Renal cortex interstitium (tissue), 11 donors: ENCODE measurements around the gene RTP4. TPM values are rescaled to one million over a fixed set of nuclear protein-coding genes. Genes with fewer than 3 reads are reported as not detected.
"Not testable (repeated sequence)": the region's sequence is repeated elsewhere in the genome, so short reads cannot be mapped to it uniquely, and the experiment has no call there.

Experiments
- DNase-seq, 11 donors: peaks; one replicate each; pipeline ENCODE4 v3.0.0-alpha.2; 2013; ENCODE audit warnings: low read depth in 9 of 11, low spot score in 4 of 11; ENCODE audit errors: extremely low read depth in 1 of 11
- polyA plus RNA-seq, 3 donors: library from polyadenylated mRNA; unstranded; fragments of 120-200 nt; gene quantifications; one replicate each; pipeline ENCODE4 v1.2.1, GENCODE V29; 2013; ENCODE audit not compliant: insufficient read length in 3 of 3

The RTP4 gene
- polyA plus RNA-seq, 3 donors: 0.65 to 0.68 (median 0.67) TPM

GRCh38 chr3:187360596-187360995 is 7.6 kb upstream of the RTP4 start:
- no peak for DNase-seq

DNA sequence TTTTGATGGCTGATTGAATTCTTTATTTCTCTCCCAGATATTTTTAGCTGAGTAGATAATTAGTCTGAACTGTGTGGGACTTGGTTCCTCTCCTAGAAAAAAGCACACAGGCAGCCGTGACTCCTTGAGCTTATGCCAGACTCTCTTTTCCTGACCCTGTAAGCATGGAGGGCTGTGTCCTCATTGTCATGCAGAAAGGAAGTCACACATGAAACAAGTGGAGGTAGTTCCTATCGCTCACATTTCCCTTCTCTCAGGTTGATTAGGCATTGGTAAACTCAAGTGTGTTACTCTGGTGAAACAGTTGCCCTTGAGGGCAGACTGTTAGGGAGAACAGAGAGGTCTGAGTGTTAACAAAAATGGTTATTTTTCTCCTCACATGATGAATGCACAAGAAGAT is 6.3 kb upstream of the RTP4 start:
- DNase-seq: no peak

GRCh38 chr3:187367561-187368103 is 553 bp upstream of the RTP4 start:
- DNase-seq: no peak

- DNase-seq: no peak
Measured at GRCh38 chr3:187369089-187369447, 883 bp downstream of the RTP4 start.

DNA sequence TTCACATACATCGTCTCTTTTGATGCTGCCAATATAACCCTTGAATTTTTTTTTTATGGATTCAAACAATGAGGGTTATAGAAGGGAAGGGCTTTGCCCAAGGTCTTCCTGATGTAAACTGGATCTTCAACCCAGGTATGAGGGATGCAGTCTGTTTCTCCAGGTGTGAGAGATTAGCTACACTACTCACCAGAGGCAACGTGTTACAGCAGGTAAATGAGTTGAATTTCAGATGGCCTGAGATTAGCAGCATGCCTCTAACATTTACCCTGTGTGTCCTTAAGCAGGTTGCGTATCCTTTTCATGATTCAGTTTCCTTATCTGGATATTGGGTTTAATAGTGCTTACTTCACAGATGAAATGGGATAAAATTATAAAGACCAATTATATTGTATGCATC is 1.9 kb downstream of the RTP4 start:
- no peak for DNase-seq

DNA sequence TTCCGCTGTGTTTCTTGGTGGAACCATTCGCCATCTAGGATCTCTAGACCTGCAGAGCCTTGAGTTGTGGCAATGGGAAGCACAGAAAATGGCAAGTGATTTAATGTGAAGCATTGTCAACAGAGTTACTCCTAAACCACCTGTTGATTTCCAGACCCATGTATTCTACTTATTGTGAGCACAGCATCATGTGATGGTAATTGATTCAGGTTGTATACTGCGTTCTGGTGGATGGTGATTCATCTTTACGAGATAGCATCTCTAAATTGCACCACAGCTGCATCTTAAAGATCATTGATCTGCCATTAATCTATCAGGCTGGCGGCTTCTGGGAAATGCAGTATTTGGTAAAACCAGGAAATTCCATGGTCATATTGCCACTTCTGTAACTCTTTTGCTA is 7.4 kb downstream of the RTP4 start:
- DNase-seq: no peak

- no peak for DNase-seq
Measured at GRCh38 chr3:187377842-187378241, 9.7 kb downstream of the RTP4 start.

DNA sequence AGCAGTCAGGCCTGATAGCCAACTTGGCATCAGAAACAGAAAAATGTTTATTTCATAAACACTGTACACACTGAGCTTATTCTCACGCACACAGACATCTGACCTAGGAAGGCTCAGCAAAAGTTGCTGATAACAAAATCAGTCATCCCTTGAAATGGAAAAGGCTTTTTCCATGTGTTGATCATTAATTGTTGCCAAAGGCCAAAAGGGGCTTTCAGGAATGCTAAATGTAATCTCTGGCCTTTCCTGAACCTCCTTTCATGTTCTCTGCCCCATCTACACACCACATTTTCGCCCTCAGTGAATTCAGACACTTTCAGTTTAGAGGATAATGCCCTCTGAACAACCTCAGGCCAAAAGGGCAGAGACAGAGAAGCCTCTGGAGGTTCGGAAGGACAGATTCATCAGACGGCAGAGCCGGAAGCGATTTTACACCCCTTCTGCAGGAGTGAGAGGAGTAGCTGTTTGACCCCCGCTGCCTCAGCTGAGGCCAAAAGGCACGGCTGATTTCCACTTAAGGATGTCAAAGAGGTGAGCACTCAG is 14.5 kb downstream of the RTP4 start:
- no peak for DNase-seq

GRCh38 chr3:187383246-187383645 is 15.1 kb downstream of the RTP4 start:
- DNase-seq: no peak

GRCh38 chr3:187385296-187385695 is 17.1 kb downstream of the RTP4 start:
- no peak for DNase-seq

DNA sequence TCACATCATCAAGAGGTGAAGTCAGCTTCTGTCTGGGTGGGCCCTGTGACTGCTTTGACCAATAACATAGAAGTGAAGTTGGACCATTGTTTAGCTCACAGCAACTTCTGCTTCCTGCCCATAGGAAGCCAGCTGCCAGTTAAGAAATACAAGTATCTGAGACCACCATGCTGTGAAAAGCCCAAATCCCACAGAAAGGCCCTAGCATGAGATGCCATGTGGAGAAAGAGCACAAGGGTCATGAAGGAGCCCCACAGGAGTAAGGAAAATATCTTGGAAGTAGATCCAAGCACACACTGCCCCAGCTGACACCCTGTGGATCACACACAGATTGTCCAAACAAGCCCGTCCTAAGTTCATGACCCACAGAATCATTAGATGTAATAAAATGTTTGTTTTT is 28.5 kb downstream of the RTP4 start:
- DNase-seq: no peak

GRCh38 chr3:187398955-187399354 is 30.8 kb downstream of the RTP4 start:
- no peak for DNase-seq

DNA sequence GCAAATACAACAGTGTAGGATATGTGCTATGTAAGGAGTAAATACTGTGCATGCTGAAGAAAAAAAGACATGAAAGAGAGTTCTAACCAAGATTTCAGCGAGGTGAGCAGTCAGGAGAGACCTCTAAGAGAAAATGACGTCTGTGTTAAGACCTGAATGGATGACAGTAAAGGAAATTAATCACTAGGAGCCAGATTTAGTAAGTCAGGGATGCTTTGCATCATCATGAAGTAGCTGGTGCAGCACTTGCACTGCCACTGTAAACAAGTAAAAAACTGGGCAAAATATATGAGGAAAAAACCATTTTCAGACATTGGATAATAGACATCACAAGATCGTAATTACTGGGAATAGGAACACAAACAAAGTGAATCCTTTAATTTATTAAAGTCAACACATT is 32.6 kb downstream of the RTP4 start:
- DNase-seq: no peak

DNA sequence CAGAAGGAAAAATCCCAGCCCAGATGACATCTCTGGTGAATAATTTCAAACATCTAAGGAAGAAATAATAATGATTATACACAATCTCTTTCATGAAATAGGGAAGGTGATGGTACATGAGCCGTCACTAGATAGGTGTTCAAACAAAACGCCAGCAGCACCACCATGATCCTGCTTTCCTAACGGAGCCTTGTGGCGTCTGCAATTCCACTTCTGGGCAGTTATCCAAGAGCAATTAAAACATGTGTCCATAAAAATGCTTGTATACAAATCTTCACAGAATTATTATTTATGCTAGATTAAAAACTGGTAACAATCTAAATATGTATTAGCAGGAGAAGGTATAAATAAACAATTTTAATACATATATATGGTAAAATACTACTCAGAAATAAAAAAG is 33.7 kb downstream of the RTP4 start:
- no peak for DNase-seq

DNA sequence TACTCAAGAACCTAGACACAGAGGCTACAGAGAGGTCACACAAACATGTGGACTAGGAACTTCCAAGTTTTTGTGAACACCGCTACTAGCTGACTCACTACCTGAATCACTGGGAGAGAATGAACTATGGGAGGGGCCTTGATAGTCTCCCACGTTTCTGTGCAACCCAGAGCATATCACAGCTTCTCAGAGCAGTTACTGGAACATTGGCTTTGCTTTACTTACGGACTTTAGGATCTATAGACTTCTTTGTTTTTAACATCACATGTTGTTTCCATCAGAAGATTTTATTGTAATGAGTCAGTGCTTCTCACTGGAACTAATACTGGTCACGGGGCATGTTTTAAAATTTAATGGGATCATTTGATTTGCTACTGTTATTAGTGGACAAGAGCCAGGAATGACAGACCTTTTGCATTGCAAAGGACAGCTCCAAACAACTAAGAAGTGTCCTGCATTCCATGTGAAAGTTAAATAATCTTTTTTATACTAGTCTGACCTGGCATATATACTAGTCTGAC is 35.6 kb downstream of the RTP4 start:
- DNase-seq: peak; percentile 31 to 76 (median 61)

- no peak for DNase-seq
Measured at GRCh38 chr3:187406927-187407326, 38.7 kb downstream of the RTP4 start.

DNA sequence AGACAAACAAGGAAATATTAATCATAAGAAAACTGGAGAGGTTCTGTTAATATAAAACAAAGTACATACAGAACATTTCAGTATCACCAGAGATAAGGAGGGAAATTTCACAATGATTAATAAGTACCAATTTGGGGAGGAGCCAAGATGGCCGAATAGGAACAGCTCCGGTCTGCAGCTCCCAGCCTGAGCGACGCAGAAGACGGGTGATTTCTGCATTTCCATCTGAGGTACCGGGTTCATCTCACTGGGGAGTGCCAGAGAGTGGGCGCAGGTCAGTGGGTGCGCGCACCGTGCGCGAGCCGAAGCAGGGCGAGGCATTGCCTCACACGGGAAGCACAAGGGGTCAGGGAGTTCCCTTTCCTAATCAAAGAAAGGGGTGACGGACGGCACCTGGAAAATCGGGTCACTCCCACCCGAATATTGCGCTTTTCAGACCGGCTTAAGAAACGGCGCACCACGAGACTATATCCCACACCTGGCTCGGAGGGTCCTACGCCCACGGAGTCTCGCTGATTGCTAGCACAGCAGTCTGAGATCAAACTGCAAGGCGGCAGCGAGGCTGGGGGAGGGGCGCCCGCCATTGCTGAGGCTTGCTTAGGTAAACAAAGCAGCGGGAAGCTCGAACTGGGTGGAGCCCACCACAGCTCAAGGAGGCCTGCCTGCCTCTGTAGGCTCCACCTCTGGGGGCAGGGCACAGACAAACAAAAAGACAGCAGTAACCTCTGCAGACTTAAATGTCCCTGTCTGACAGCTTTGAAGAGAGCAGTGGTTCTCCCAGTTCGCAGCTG is 44.0 kb downstream of the RTP4 start:
- not testable (repeated sequence) for DNase-seq
